Measurements from ENCODE around the gene TOP2B. TPM values are rescaled to one million over a fixed set of nuclear protein-coding genes. Genes with fewer than 3 reads are reported as not detected.

TOP2B gene
- total and polyA plus RNA-seq, 9 of the 15 experiments (the other 6 are each of a cell fraction or from before 2014, with no cell fraction given) = 45.3 to 186 (median 134) TPM

DNA sequence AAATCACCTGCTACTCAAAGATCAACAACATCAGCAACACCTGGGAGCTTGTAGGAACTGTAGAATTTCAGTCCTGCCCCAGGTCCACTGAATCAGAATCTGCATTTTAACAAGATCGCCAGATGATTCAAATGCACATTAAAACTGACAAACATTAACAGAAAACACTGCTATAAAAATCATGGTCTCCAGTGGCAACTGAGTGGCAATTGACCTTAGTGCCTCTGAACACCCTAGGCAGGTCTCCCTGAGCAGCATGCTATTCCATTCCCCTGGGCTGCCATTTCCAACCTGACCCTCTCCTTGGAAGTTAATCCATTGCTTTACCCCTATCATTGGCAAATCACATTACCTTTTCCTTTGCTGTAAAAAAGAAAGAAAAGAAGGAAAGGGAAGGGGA, 23.0 kb upstream of the TOP2B start (continued):
- TF ChIP-seq GABPB2 (CRISPR knock-in tag; conservative IDR thresholded peaks at IDR 0.05) = no peak
- TF ChIP-seq HLTF (IDR thresholded peaks at IDR 0.05) = no peak

DNA sequence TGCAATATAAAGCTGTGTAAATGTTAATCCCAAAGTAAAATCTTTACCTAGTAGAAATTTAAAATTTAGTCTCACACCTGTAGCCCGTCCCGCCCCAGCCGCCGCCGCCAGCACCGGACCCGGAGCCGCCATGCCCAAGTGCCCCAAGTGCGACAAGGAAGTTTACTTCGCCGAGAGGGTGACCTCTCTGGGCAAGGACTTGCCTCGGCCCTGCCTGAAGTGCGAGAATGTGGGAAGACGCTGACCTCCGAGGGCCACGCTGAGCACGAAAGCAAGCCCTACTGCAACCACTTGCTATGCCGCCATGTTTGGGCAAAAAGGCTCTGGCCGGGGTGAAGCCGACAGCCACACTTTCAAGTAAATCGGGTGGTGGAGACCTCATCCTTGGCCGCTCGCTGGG, 22.1 kb upstream of the TOP2B start:
- 22% methylated on average over 23 of the region's 23 CpGs for WGBS (ENCODE audit: insufficient coverage, low coverage, missing lambda C conversion rate)
- in situ Hi-C loops (cut with MboI) = no loop called here
- peak overlapping the region; percentile 49 for H2AFZ ChIP-seq (ENCODE audit: low read depth, low read length)
- peak overlapping the region in 1 of 2 experiments; percentile 49; a peak in 2 of 4 replicates for H3K9ac ChIP-seq (ENCODE audit: insufficient read depth in 1 of 2, low read depth in 2 of 2, low read length in 2 of 2)
- FAIRE-seq (no peak), ATAC-seq (peak; percentile 57), DNase-seq (ENCODE audit: extremely low read depth in 1 of 4, low spot score in 3 of 4) (no peak)
- intact Hi-C loops (cut with micrococcal nuclease) = no loop called here
- no peaks in the 10 kb centered on the region for H3K9me3 ChIP-seq (replicated peaks; ENCODE audit: control insufficient read depth, insufficient read depth, low read depth, low read length)
- H3K27ac ChIP-seq (ENCODE audit: extremely low read depth, low read depth, low read length) = no peak overlapping the region
- no TSS peak for BruUV-seq (replicated peaks)
- H3K27me3 ChIP-seq (ENCODE audit: control insufficient read depth in 2 of 2, insufficient read depth in 2 of 2, low read length in 2 of 2) = peaks cover 8 to 10% of the 10 kb centered on the region in 2 experiments; a peak in 3 of 5 replicates
- TF ChIP-seq, protein P1, sequence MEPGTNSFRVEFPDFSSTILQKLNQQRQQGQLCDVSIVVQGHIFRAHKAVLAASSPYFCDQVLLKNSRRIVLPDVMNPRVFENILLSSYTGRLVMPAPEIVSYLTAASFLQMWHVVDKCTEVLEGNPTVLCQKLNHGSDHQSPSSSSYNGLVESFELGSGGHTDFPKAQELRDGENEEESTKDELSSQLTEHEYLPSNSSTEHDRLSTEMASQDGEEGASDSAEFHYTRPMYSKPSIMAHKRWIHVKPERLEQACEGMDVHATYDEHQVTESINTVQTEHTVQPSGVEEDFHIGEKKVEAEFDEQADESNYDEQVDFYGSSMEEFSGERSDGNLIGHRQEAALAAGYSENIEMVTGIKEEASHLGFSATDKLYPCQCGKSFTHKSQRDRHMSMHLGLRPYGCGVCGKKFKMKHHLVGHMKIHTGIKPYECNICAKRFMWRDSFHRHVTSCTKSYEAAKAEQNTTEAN (CRISPR knock-in tag; IDR thresholded peaks at IDR 0.05) = no peak
- TF ChIP-seq YY1 (IDR thresholded peaks at IDR 0.05; ENCODE audit: borderline replicate concordance in 1 of 3, control insufficient read depth in 1 of 3, extremely low read depth in 1 of 3, insufficient read depth in 3 of 3, insufficient read length in 1 of 3, insufficient replicate concordance in 2 of 3, low read depth in 1 of 3, low read length in 2 of 3) (peak in 1 of 3 experiments; percentile 59), RBBP5 (IDR thresholded peaks at IDR 0.05; ENCODE audit: borderline replicate concordance, insufficient read depth, low read length, poor library complexity, severe bottlenecking) (no peak), ZSCAN29 (IDR thresholded peaks at IDR 0.05) (no peak), ZNF146 (CRISPR knock-in tag; IDR thresholded peaks at IDR 0.05; ENCODE audit: unreplicated experiment) (no peak), MTA1 (IDR thresholded peaks at IDR 0.05; ENCODE audit: borderline replicate concordance) (no peak), RERE (CRISPR knock-in tag; IDR thresholded peaks at IDR 0.05; ENCODE audit: borderline replicate concordance) (no peak), ZNF274 (IDR thresholded peaks at IDR 0.05; ENCODE audit: borderline replicate concordance, low read depth, low read length) (no peak)
- peaks cover 0 to 5% of the 10 kb centered on the region in 2 experiments; a peak in 2 of 5 replicates for H3K4me1 ChIP-seq (replicated peaks in 1 of 2; ENCODE audit: control insufficient read depth in 2 of 2, insufficient read depth in 2 of 2, low read length in 2 of 2)
- H3K79me2 ChIP-seq (ENCODE audit: control insufficient read depth, insufficient read depth, low read length) = no peaks in the 10 kb centered on the region
- H3K4me3 ChIP-seq = no peak overlapping the region
- no peak overlapping the region for H3K4me2 ChIP-seq (ENCODE audit: insufficient read depth, low read length)
- H3K36me3 ChIP-seq (ENCODE audit: control insufficient read depth, insufficient read depth, low read length) = no peaks in the 10 kb centered on the region
- no peaks in the 10 kb centered on the region for H3K9me1 ChIP-seq (ENCODE audit: control insufficient read depth, insufficient read depth, low read length)
- CTCF ChIA-PET (ENCODE audit: low intra/inter-chr PET ratio) = no interaction called here
- H4K20me1 ChIP-seq (replicated peaks; ENCODE audit: control insufficient read depth, insufficient read depth, low read length) = no peaks in the 10 kb centered on the region
- POLR2A ChIA-PET = interaction anchor here (1.0 kb wide), 1 partner anchor 72 kb away, joined by 3 read pairs; no protein-coding TSS in a partner anchor
